Activated naive CD8-positive, alpha-beta T cell treated with anti-CD3 and anti-CD28 coated beads for 36 hours (primary cell): Measurements from ENCODE around the gene MCU. TPM values are rescaled to one million over a fixed set of nuclear protein-coding genes. Genes with fewer than 3 reads are reported as not detected.
"Not testable (repeated sequence)": the region's sequence is repeated elsewhere in the genome, so short reads cannot be mapped to it uniquely, and the experiment has no call there.

ENCODE experiments used
- DNase-seq: peaks from one replicate; pipeline ENCODE4 v3.0.0; 2021
- H3K27ac Mint-ChIP-seq: one replicate; pipeline ENCODE4 v1.8.0; 2022; ENCODE audit warnings: mild to moderate bottlenecking, moderate library complexity, mixed read lengths
- H3K27me3 Mint-ChIP-seq: one replicate; pipeline ENCODE4 v1.8.0; 2022; ENCODE audit warnings: mild to moderate bottlenecking, mixed read lengths
- H3K36me3 Mint-ChIP-seq: one replicate; pipeline ENCODE4 v1.8.0; 2021; ENCODE audit warnings: mild to moderate bottlenecking, mixed read lengths
- H3K4me1 Mint-ChIP-seq: one replicate; pipeline ENCODE4 v1.8.0; 2021; ENCODE audit warnings: mixed read lengths
- H3K4me3 Mint-ChIP-seq: one replicate; pipeline ENCODE4 v1.8.0; 2022; ENCODE audit warnings: mild to moderate bottlenecking, moderate library complexity, mixed read lengths
- H3K9me3 Mint-ChIP-seq: one replicate; pipeline ENCODE4 v1.8.0; 2022; ENCODE audit warnings: mixed read lengths
- total RNA-seq, 2 experiments: library from RNA; stranded (reverse); gene quantifications; one replicate each; pipeline ENCODE4 v1.2.3, GENCODE V29; 2021

MCU gene
- total RNA-seq, 2 experiments from 2014 or later = 15.3 to 15.5 TPM

GRCh38 chr10:72667207-72667864, 24.6 kb upstream of the MCU start:
- Mint-ChIP-seq H3K27ac (no peak overlapping the region), H3K9me3 (no peaks in the 10 kb centered on the region), H3K4me3 (no peak overlapping the region), H3K27me3 (peaks cover 4% of the 10 kb centered on the region), H3K4me1 (no peaks in the 10 kb centered on the region), H3K36me3 (no peaks in the 10 kb centered on the region)
- DNase-seq = no peak

- Mint-ChIP-seq H3K4me3 (no peak overlapping the region), H3K9me3 (no peaks in the 10 kb centered on the region), H3K27ac (no peak overlapping the region)
Observed at GRCh38 chr10:72673280-72673679, 18.7 kb upstream of the MCU start.

GRCh38 chr10:72674174-72674573, 17.8 kb upstream of the MCU start:
- not testable (repeated sequence) for H3K27ac Mint-ChIP-seq, H3K4me1 Mint-ChIP-seq, H3K9me3 Mint-ChIP-seq, H3K4me3 Mint-ChIP-seq, H3K36me3 Mint-ChIP-seq, H3K27me3 Mint-ChIP-seq, DNase-seq

More at GRCh38 chr10:72673280-72673679, 18.7 kb upstream of the MCU start:
- DNase-seq = no peak
- H3K4me1 Mint-ChIP-seq = no peaks in the 10 kb centered on the region
- H3K27me3 Mint-ChIP-seq = peaks cover 1% of the 10 kb centered on the region
- H3K36me3 Mint-ChIP-seq = no peaks in the 10 kb centered on the region

- Mint-ChIP-seq H3K4me3 (no peak overlapping the region), H3K27ac (no peak overlapping the region), H3K27me3 (peaks cover 3% of the 10 kb centered on the region), H3K4me1 (no peaks in the 10 kb centered on the region), H3K9me3 (no peaks in the 10 kb centered on the region), H3K36me3 (no peaks in the 10 kb centered on the region)
- DNase-seq = no peak
Observed at GRCh38 chr10:72679838-72680241, 12.1 kb upstream of the MCU start.

- H3K27me3 Mint-ChIP-seq = peaks cover 10% of the 10 kb centered on the region
- H3K36me3 Mint-ChIP-seq = no peaks in the 10 kb centered on the region
- H3K4me1 Mint-ChIP-seq = no peaks in the 10 kb centered on the region
- H3K27ac Mint-ChIP-seq = no peak overlapping the region
- H3K4me3 Mint-ChIP-seq = no peak overlapping the region
- no peaks in the 10 kb centered on the region for H3K9me3 Mint-ChIP-seq
- DNase-seq = no peak
Observed at GRCh38 chr10:72682638-72683037, 9.3 kb upstream of the MCU start.

- no peak overlapping the region for H3K4me3 Mint-ChIP-seq
- H3K27me3 Mint-ChIP-seq = peaks cover 15% of the 10 kb centered on the region
- H3K9me3 Mint-ChIP-seq = no peaks in the 10 kb centered on the region
- DNase-seq = no peak
- no peaks in the 10 kb centered on the region for H3K36me3 Mint-ChIP-seq
- H3K27ac Mint-ChIP-seq = no peak overlapping the region
- H3K4me1 Mint-ChIP-seq = peaks cover 4% of the 10 kb centered on the region
Observed at GRCh38 chr10:72685264-72685921, 6.5 kb upstream of the MCU start.

- not testable (repeated sequence) for H3K4me3 Mint-ChIP-seq, DNase-seq, H3K4me1 Mint-ChIP-seq, H3K36me3 Mint-ChIP-seq, H3K9me3 Mint-ChIP-seq, H3K27ac Mint-ChIP-seq
- peaks cover 16% of the 10 kb centered on the region for H3K27me3 Mint-ChIP-seq
Observed at GRCh38 chr10:72686430-72686829, 5.5 kb upstream of the MCU start.

GRCh38 chr10:72687035-72687434, 4.9 kb upstream of the MCU start:
- no peaks in the 10 kb centered on the region for H3K9me3 Mint-ChIP-seq
- peaks cover 13% of the 10 kb centered on the region for H3K27me3 Mint-ChIP-seq
- H3K4me1 Mint-ChIP-seq = peaks cover 13% of the 10 kb centered on the region
- no peak overlapping the region for H3K27ac Mint-ChIP-seq
- no peak for DNase-seq
- no peaks in the 10 kb centered on the region for H3K36me3 Mint-ChIP-seq
- H3K4me3 Mint-ChIP-seq = no peak overlapping the region

GRCh38 chr10:72688208-72688651, 3.7 kb upstream of the MCU start:
- no peaks in the 10 kb centered on the region for H3K36me3 Mint-ChIP-seq
- H3K4me3 Mint-ChIP-seq = no peak overlapping the region
- H3K27me3 Mint-ChIP-seq = peaks cover 13% of the 10 kb centered on the region
- no peak for DNase-seq
- no peak overlapping the region for H3K27ac Mint-ChIP-seq
- H3K4me1 Mint-ChIP-seq = peaks cover 18% of the 10 kb centered on the region
- no peaks in the 10 kb centered on the region for H3K9me3 Mint-ChIP-seq

GRCh38 chr10:72689660-72690059, 2.3 kb upstream of the MCU start:
- Mint-ChIP-seq H3K27me3 (peaks cover 13% of the 10 kb centered on the region), H3K4me1 (peaks cover 30% of the 10 kb centered on the region), H3K36me3 (no peaks in the 10 kb centered on the region), H3K27ac (no peak overlapping the region), H3K9me3 (no peaks in the 10 kb centered on the region), H3K4me3 (no peak overlapping the region)
- DNase-seq = no peak

GRCh38 chr10:72690071-72690755, 1.7 kb upstream of the MCU start:
- Mint-ChIP-seq H3K27ac (no peak overlapping the region), H3K4me3 (no peak overlapping the region), H3K4me1 (peaks cover 36% of the 10 kb centered on the region), H3K27me3 (peaks cover 13% of the 10 kb centered on the region), H3K36me3 (no peaks in the 10 kb centered on the region), H3K9me3 (no peaks in the 10 kb centered on the region)
- no peak for DNase-seq

GRCh38 chr10:72691470-72691862, 477 bp upstream of the MCU start:
- Mint-ChIP-seq H3K27me3 (peaks cover 10% of the 10 kb centered on the region), H3K4me3 (peak overlapping the region; percentile 85), H3K4me1 (peaks cover 38% of the 10 kb centered on the region), H3K36me3 (no peaks in the 10 kb centered on the region), H3K9me3 (no peaks in the 10 kb centered on the region), H3K27ac (peak overlapping the region; percentile 52)
- no peak for DNase-seq

GRCh38 chr10:72692744-72692993, 726 bp downstream of the MCU start:
- peaks cover 38% of the 10 kb centered on the region for H3K4me1 Mint-ChIP-seq
- no peak for DNase-seq
- peaks cover 6% of the 10 kb centered on the region for H3K27me3 Mint-ChIP-seq
- no peaks in the 10 kb centered on the region for H3K9me3 Mint-ChIP-seq
- H3K4me3 Mint-ChIP-seq = peak overlapping the region; percentile 88
- H3K27ac Mint-ChIP-seq = peak overlapping the region; percentile 77
- H3K36me3 Mint-ChIP-seq = no peaks in the 10 kb centered on the region

GRCh38 chr10:72692994-72693781, 1.2 kb downstream of the MCU start:
- peaks cover 38% of the 10 kb centered on the region for H3K4me1 Mint-ChIP-seq
- no peaks in the 10 kb centered on the region for H3K9me3 Mint-ChIP-seq
- peaks cover 6% of the 10 kb centered on the region for H3K27me3 Mint-ChIP-seq
- DNase-seq = no peak
- H3K36me3 Mint-ChIP-seq = no peaks in the 10 kb centered on the region
- H3K4me3 Mint-ChIP-seq = peak overlapping the region; percentile 88
- H3K27ac Mint-ChIP-seq = peak overlapping the region; percentile 77
